Trophoblast cell (in vitro differentiated cells and primary cell): ENCODE data around the gene TRIM42.

ENCODE experiments used
- DNase-seq, 2 donors: peaks; one replicate each; pipeline ENCODE4 v3.0.0-alpha.2; 2016
- H2AFZ ChIP-seq: 2 replicates; pipeline ENCODE4 v1.6.1; 2013; ENCODE audit warnings: low read length, moderate library complexity, mild to moderate bottlenecking; ENCODE audit not compliant: insufficient read depth, poor library complexity
- H2AK5ac ChIP-seq: 2 replicates; pipeline ENCODE4 v1.6.1; 2013; ENCODE audit warnings: mild to moderate bottlenecking, low read length
- H2BK120ac ChIP-seq: 2 replicates; pipeline ENCODE4 v1.6.1; 2013; ENCODE audit warnings: low read length, mild to moderate bottlenecking, moderate library complexity; ENCODE audit not compliant: insufficient read depth, poor library complexity
- H2BK12ac ChIP-seq: 2 replicates; pipeline ENCODE4 v1.6.1; 2013; ENCODE audit warnings: mild to moderate bottlenecking, low read length, moderate library complexity
- H2BK5ac ChIP-seq: 2 replicates; pipeline ENCODE4 v1.6.1; 2013; ENCODE audit warnings: low read length, low read depth, moderate library complexity, mild to moderate bottlenecking; ENCODE audit not compliant: poor library complexity
- H3K14ac ChIP-seq: 2 replicates; pipeline ENCODE4 v1.6.1; 2013; ENCODE audit warnings: mild to moderate bottlenecking, low read length
- H3K18ac ChIP-seq: 2 replicates; pipeline ENCODE4 v1.6.1; 2013; ENCODE audit warnings: mild to moderate bottlenecking, low read length
- H3K23ac ChIP-seq: 2 replicates; pipeline ENCODE4 v1.6.1; 2013; ENCODE audit warnings: low read length
- H3K27ac ChIP-seq: 2 replicates; pipeline ENCODE4 v1.5.1; 2013; ENCODE audit warnings: low read depth, mild to moderate bottlenecking, inconsistent platforms, low read length, moderate library complexity
- H3K27me3 ChIP-seq: 2 replicates; pipeline ENCODE4 v1.6.1; 2013; ENCODE audit warnings: inconsistent platforms, mild to moderate bottlenecking, low read length, moderate library complexity; ENCODE audit not compliant: insufficient read depth
- H3K36me3 ChIP-seq, 2 experiments: 1 replicate in 1 of 2; 2 replicates in 1 of 2; pipeline ENCODE4 v1.6.1; 2013; ENCODE audit warnings: low read length in 2 of 2, mild to moderate bottlenecking in 2 of 2, moderate library complexity in 1 of 2; ENCODE audit not compliant: insufficient read depth in 2 of 2, control insufficient read depth in 1 of 2
- H3K4ac ChIP-seq: 2 replicates; pipeline ENCODE4 v1.6.1; 2013; ENCODE audit warnings: low read depth, mild to moderate bottlenecking, low read length, moderate library complexity
- H3K4me1 ChIP-seq, 2 experiments: 1 replicate in 1 of 2; 2 replicates in 1 of 2; pipeline ENCODE4 v1.6.1; 2013; ENCODE audit warnings: low read length in 2 of 2, mild to moderate bottlenecking in 2 of 2, moderate library complexity in 1 of 2; ENCODE audit not compliant: insufficient read depth in 2 of 2, control insufficient read depth in 1 of 2
- H3K4me2 ChIP-seq: 2 replicates; pipeline ENCODE4 v1.6.1; 2013; ENCODE audit warnings: inconsistent platforms, mild to moderate bottlenecking, low read length, moderate library complexity
- H3K4me3 ChIP-seq: 2 replicates; pipeline ENCODE4 v1.5.1; 2013; ENCODE audit warnings: mild to moderate bottlenecking, low read depth, low read length, inconsistent platforms
- H3K79me1 ChIP-seq: one replicate; pipeline ENCODE4 v1.6.1; 2013; ENCODE audit warnings: low read length
- H3K79me2 ChIP-seq: 2 replicates; pipeline ENCODE4 v1.6.1; 2013; ENCODE audit warnings: low read length, mild to moderate bottlenecking; ENCODE audit not compliant: control insufficient read depth, insufficient read depth, poor library complexity
- H3K9ac ChIP-seq: 2 replicates; pipeline ENCODE4 v1.6.1; 2013; ENCODE audit warnings: mild to moderate bottlenecking, low read length
- H3K9me3 ChIP-seq: 2 replicates; pipeline ENCODE4 v1.6.1; 2013; ENCODE audit warnings: low read depth, mild to moderate bottlenecking, control low read depth, inconsistent platforms, low read length; ENCODE audit not compliant: insufficient read depth
- H4K12ac ChIP-seq: 2 replicates; pipeline ENCODE4 v1.6.1; 2013; ENCODE audit warnings: low read depth, mild to moderate bottlenecking, low read length, moderate library complexity
- H4K8ac ChIP-seq: 2 replicates; pipeline ENCODE4 v1.6.1; 2013; ENCODE audit warnings: low read depth, mild to moderate bottlenecking, low read length, moderate library complexity
- H4K91ac ChIP-seq: one replicate; pipeline ENCODE4 v1.6.1; 2013; ENCODE audit warnings: low read depth, mild to moderate bottlenecking, low read length, moderate library complexity
- whole genome bisulfite sequencing: extraction: QIAGEN DNeasy Blood & Tissue Kit; methylation state at CpG from one replicate; pipeline ENCODE4 v1.1.7; 2013; ENCODE audit warnings: missing lambda C conversion rate; ENCODE audit not compliant: insufficient read length, insufficient coverage; ENCODE audit errors: extremely low coverage; 5-methylcytosine and 5-hydroxymethylcytosine counted together

TRIM42 gene

DNA sequence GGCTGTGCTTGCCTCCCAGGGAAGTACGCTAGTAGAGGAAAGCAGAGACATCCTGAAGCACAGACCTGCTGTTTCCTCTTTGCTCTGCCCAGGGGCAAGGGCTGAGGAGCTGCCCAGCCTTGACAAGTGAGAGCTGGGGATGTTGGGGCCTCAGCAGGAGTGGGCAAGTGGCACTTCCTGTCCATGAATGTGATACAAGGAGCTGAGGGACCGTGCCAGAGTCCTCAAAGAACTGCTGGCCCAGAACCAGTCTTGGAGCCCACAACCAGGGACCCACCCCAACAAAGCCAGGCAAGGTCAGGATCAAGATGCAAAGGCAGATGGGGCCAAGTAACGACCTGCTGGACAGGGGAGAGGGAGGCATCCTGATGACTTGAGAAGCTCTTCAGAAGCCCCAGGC, 70.3 kb downstream of the TRIM42 start:
- no CpG with 5 or more reads among the region's 3 CpGs for WGBS

DNA sequence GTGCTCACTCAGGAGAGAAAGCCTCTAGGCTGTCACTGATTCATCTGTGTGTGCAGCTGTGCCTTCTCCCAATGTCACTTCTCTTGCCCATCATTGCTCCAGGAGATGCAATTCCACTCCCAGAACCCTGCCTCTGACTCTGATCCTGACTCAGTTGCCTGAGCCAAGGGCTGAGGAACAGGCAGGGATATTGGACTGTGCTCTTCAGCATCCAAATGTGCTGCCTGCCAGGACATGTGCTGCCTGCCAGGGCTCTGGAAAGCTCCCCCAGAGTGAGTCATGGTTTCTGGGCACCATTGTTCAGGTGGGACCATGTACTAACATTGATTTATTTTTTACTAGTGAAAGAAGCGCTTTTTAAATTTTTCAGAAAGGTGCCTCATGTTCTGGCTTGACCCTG, 71.0 kb downstream of the TRIM42 start:
- Histone ChIP-seq H3K4ac (no peak overlapping the region), H3K79me1 (no peaks in the 10 kb centered on the region), H3K18ac (no peak overlapping the region), H2AK5ac (no peak overlapping the region), H3K79me2 (no peaks in the 10 kb centered on the region), H3K14ac (no peak overlapping the region), H4K91ac (no peak overlapping the region), H3K9me3 (peaks cover 2% of the 10 kb centered on the region), H2BK120ac (no peak overlapping the region), H3K23ac (no peak overlapping the region), H3K27me3 (no peaks in the 10 kb centered on the region), H2AFZ (no peak overlapping the region), H3K4me3 (no peak overlapping the region), H4K8ac (no peak overlapping the region), H3K9ac (no peak overlapping the region), H2BK5ac (no peak overlapping the region), H3K27ac (no peak overlapping the region), H3K36me3 (no peaks in the 10 kb centered on the region), H3K4me2 (no peak overlapping the region), H2BK12ac (no peak overlapping the region), H3K4me1 (no peaks in the 10 kb centered on the region), H4K12ac (no peak overlapping the region)
- DNase-seq, result no peak
- no CpG with 5 or more reads among the region's 1 CpG for WGBS

More for the DNA sequence above, 70.3 kb downstream of the TRIM42 start:
- Histone ChIP-seq H3K79me1 (no peaks in the 10 kb centered on the region), H4K12ac (no peak overlapping the region), H3K9me3 (peaks cover 2% of the 10 kb centered on the region), H2BK5ac (no peak overlapping the region), H3K36me3 (no peaks in the 10 kb centered on the region), H4K8ac (no peak overlapping the region), H2BK120ac (no peak overlapping the region), H3K4me2 (no peak overlapping the region), H2AFZ (no peak overlapping the region), H3K9ac (no peak overlapping the region), H3K4ac (no peak overlapping the region), H2AK5ac (no peak overlapping the region), H2BK12ac (no peak overlapping the region), H3K79me2 (no peaks in the 10 kb centered on the region), H4K91ac (no peak overlapping the region), H3K23ac (no peak overlapping the region), H3K4me3 (no peak overlapping the region), H3K18ac (no peak overlapping the region), H3K4me1 (no peaks in the 10 kb centered on the region), H3K27ac (no peak overlapping the region), H3K14ac (no peak overlapping the region), H3K27me3 (no peaks in the 10 kb centered on the region)
- no peak for DNase-seq
